SK-N-SH treated with all-trans-retinoic acid at 6 μM for 48 hours (cell line): ENCODE data around the gene WFDC1.

Experiments used
- ATAC-seq: fragments of 200-7000 bp; cut with Tn5 transposase; 3 replicates; pipeline ENCODE4 v1.9.1; 2020; ENCODE audit warnings: mild to moderate bottlenecking, moderate library complexity
- ARNTL ChIP-seq: fragments of 450-650 bp; formaldehyde crosslinking; IDR thresholded peaks from 2 replicates; pipeline ENCODE4 v1.5.0; 2020; ENCODE audit warnings: low read depth, mild to moderate bottlenecking, moderate library complexity, borderline replicate concordance
- BACH2 ChIP-seq: fragments of 250-450 bp; sonication (Bioruptor Pico); IDR thresholded peaks from 2 replicates; pipeline ENCODE4 v1.9.0; 2021; ENCODE audit warnings: mild to moderate bottlenecking, borderline replicate concordance
- CSDC2 ChIP-seq: fragments of 250-450 bp; sonication (Bioruptor Pico); IDR thresholded peaks from 2 replicates; pipeline ENCODE4 v1.5.0; 2020; ENCODE audit warnings: mild to moderate bottlenecking, moderate library complexity
- ESRRG ChIP-seq: fragments of 250-450 bp; sonication (Bioruptor Pico); IDR thresholded peaks from 2 replicates; pipeline ENCODE4 v1.6.1; 2021; ENCODE audit warnings: mild to moderate bottlenecking
- OSR1 ChIP-seq: fragments of 250-450 bp; sonication (Bioruptor Pico); IDR thresholded peaks from 2 replicates; pipeline ENCODE4 v1.8.0; 2022; ENCODE audit warnings: moderate library complexity, mild to moderate bottlenecking, inconsistent platforms
- POU6F1 ChIP-seq: fragments of 250-450 bp; sonication (Bioruptor Pico); IDR thresholded peaks from 2 replicates; pipeline ENCODE4 v1.8.0; 2021; ENCODE audit warnings: low read depth, mild to moderate bottlenecking, moderate library complexity, borderline replicate concordance
- PPARA ChIP-seq: fragments of 250-450 bp; sonication (Bioruptor Pico); IDR thresholded peaks from 2 replicates; pipeline ENCODE4 v1.5.0; 2020; ENCODE audit warnings: mild to moderate bottlenecking, borderline replicate concordance
- RARB ChIP-seq: fragments of 250-450 bp; sonication (Bioruptor Pico); IDR thresholded peaks from 2 replicates; pipeline ENCODE4 v1.8.0; 2021; ENCODE audit warnings: mild to moderate bottlenecking, moderate library complexity
- SNAI2 ChIP-seq: fragments of 250-450 bp; sonication (Bioruptor Pico); IDR thresholded peaks from 2 replicates; pipeline ENCODE4 v1.5.0; 2020; ENCODE audit warnings: mild to moderate bottlenecking, moderate library complexity
- TCF4 ChIP-seq: fragments of 250-450 bp; sonication (Bioruptor Pico); IDR thresholded peaks from 2 replicates; pipeline ENCODE4 v1.8.0; 2021; ENCODE audit warnings: mild to moderate bottlenecking, moderate library complexity, borderline replicate concordance
- TOX ChIP-seq: fragments of 250-450 bp; sonication (Bioruptor Pico); IDR thresholded peaks from 2 replicates; pipeline ENCODE4 v1.8.0; 2021; ENCODE audit warnings: mild to moderate bottlenecking, moderate library complexity, borderline replicate concordance
- TSHZ2 ChIP-seq: fragments of 250-450 bp; sonication (Bioruptor Pico); IDR thresholded peaks from 2 replicates; pipeline ENCODE4 v1.5.0; 2020; ENCODE audit warnings: mild to moderate bottlenecking, moderate library complexity
- ZC3H10 ChIP-seq: fragments of 250-450 bp; sonication (Bioruptor Pico); IDR thresholded peaks from 2 replicates; pipeline ENCODE4 v1.5.1; 2021; ENCODE audit warnings: mild to moderate bottlenecking, moderate library complexity
- ZFP3 ChIP-seq: fragments of 250-450 bp; sonication (Bioruptor Pico); IDR thresholded peaks from 2 replicates; pipeline ENCODE4 v1.5.0; 2020; ENCODE audit warnings: mild to moderate bottlenecking, moderate library complexity
- ZFP30 ChIP-seq: fragments of 450-650 bp; formaldehyde crosslinking; IDR thresholded peaks from 2 replicates; pipeline ENCODE4 v1.5.0; 2022; ENCODE audit warnings: mild to moderate bottlenecking, moderate library complexity
- ZNF70 ChIP-seq: fragments of 450-650 bp; formaldehyde crosslinking; IDR thresholded peaks from 2 replicates; pipeline ENCODE4 v1.5.0; 2020; ENCODE audit warnings: mild to moderate bottlenecking, moderate library complexity
- ZNF8 ChIP-seq: fragments of 450-650 bp; formaldehyde crosslinking; IDR thresholded peaks from 2 replicates; pipeline ENCODE4 v1.5.0; 2020; ENCODE audit warnings: mild to moderate bottlenecking, moderate library complexity
- TF ChIP-seq, protein P1 (sequence below): fragments of 250-450 bp; sonication (Bioruptor Pico); IDR thresholded peaks from 2 replicates; pipeline ENCODE4 v1.8.0; 2020; ENCODE audit warnings: mild to moderate bottlenecking, moderate library complexity, borderline replicate concordance
- TF ChIP-seq, protein P2 (sequence below): fragments of 250-450 bp; sonication (Bioruptor Pico); IDR thresholded peaks from 2 replicates; pipeline ENCODE4 v1.5.1; 2021; ENCODE audit warnings: mild to moderate bottlenecking, moderate library complexity
- TF ChIP-seq, protein P3 (sequence below): fragments of 250-450 bp; sonication (Bioruptor Pico); IDR thresholded peaks from 2 replicates; pipeline ENCODE4 v1.5.1; 2020; ENCODE audit warnings: low read depth, mild to moderate bottlenecking, moderate library complexity

Gene WFDC1

GRCh38 chr16:84294117-84294516 lies 561 bp upstream of the WFDC1 start:
- no peak for TF ChIP-seq TSHZ2
- no peak for TF ChIP-seq ZNF8 (CRISPR knock-in tag)
- TF ChIP-seq ARNTL, result no peak
- no peak for TF ChIP-seq ZFP3 (CRISPR knock-in tag)
- no peak for TF ChIP-seq TCF4
- TF ChIP-seq ZNF70 (CRISPR knock-in tag), result no peak
- no peak for ATAC-seq

- no peak; the same call in 1 of the 3 replicates for ATAC-seq
- TF ChIP-seq ESRRG (CRISPR knock-in tag) (no peak), POU6F1 (CRISPR knock-in tag) (no peak), ZFP3 (CRISPR knock-in tag) (no peak), OSR1 (CRISPR knock-in tag) (no peak), ZFP30 (CRISPR knock-in tag) (no peak), SNAI2 (CRISPR knock-in tag) (no peak), ARNTL (no peak), ZNF70 (CRISPR knock-in tag) (no peak), ZNF8 (CRISPR knock-in tag) (no peak), RARB (CRISPR knock-in tag) (no peak), PPARA (CRISPR knock-in tag) (no peak), TOX (no peak), BACH2 (CRISPR knock-in tag) (no peak), CSDC2 (no peak), TSHZ2 (no peak), ZC3H10 (CRISPR knock-in tag) (no peak)
- TF ChIP-seq, protein P1, sequence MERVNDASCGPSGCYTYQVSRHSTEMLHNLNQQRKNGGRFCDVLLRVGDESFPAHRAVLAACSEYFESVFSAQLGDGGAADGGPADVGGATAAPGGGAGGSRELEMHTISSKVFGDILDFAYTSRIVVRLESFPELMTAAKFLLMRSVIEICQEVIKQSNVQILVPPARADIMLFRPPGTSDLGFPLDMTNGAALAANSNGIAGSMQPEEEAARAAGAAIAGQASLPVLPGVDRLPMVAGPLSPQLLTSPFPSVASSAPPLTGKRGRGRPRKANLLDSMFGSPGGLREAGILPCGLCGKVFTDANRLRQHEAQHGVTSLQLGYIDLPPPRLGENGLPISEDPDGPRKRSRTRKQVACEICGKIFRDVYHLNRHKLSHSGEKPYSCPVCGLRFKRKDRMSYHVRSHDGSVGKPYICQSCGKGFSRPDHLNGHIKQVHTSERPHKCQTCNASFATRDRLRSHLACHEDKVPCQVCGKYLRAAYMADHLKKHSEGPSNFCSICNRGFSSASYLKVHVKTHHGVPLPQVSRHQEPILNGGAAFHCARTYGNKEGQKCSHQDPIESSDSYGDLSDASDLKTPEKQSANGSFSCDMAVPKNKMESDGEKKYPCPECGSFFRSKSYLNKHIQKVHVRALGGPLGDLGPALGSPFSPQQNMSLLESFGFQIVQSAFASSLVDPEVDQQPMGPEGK (CRISPR knock-in tag), result no peak
- TF ChIP-seq, protein P2, sequence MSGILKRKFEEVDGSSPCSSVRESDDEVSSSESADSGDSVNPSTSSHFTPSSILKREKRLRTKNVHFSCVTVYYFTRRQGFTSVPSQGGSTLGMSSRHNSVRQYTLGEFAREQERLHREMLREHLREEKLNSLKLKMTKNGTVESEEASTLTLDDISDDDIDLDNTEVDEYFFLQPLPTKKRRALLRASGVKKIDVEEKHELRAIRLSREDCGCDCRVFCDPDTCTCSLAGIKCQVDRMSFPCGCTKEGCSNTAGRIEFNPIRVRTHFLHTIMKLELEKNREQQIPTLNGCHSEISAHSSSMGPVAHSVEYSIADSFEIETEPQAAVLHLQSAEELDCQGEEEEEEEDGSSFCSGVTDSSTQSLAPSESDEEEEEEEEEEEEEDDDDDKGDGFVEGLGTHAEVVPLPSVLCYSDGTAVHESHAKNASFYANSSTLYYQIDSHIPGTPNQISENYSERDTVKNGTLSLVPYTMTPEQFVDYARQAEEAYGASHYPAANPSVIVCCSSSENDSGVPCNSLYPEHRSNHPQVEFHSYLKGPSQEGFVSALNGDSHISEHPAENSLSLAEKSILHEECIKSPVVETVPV (CRISPR knock-in tag), result no peak
- TF ChIP-seq, protein P3, sequence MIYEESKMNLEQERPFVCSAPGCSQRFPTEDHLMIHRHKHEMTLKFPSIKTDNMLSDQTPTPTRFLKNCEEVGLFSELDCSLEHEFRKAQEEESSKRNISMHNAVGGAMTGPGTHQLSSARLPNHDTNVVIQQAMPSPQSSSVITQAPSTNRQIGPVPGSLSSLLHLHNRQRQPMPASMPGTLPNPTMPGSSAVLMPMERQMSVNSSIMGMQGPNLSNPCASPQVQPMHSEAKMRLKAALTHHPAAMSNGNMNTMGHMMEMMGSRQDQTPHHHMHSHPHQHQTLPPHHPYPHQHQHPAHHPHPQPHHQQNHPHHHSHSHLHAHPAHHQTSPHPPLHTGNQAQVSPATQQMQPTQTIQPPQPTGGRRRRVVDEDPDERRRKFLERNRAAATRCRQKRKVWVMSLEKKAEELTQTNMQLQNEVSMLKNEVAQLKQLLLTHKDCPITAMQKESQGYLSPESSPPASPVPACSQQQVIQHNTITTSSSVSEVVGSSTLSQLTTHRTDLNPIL (CRISPR knock-in tag), result no peak
- TF ChIP-seq, all 23 proteins: peak for 0
Measured at GRCh38 chr16:84295203-84295860, 654 bp downstream of the WFDC1 start.
